HG03064 (cell line): ENCODE data around the gene DSCAM.

ENCODE experiments used
- ATAC-seq: cut with Tn5 transposase; IDR thresholded peaks from one replicate; pipeline ENCODE4 v1.9.1; 2021; ENCODE audit warnings: low read depth; ENCODE audit not compliant: unreplicated experiment

Gene DSCAM

DNA sequence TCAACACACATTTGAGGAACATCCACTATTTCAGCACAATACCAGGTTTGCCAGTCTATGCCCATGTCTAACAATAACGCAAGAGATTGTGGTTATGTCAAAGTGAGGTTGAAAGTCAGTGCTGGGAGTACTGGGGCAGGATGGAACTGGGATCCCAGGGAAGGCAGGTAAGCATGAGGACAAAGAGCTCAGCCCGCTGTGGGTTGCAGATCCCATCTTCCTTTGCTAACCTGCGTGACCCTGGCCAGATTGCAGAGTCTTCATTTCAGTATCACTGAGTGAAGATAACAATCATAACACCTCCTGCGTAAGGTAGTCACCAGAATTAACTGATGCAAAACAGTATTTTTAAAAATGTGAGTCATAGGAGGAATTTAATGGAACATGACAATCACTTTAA, 729.7 kb downstream of the DSCAM start:
- no peak for ATAC-seq

- ATAC-seq = no peak
Observed at GRCh38 chr21:40115775-40116174, 731.2 kb downstream of the DSCAM start.

DNA sequence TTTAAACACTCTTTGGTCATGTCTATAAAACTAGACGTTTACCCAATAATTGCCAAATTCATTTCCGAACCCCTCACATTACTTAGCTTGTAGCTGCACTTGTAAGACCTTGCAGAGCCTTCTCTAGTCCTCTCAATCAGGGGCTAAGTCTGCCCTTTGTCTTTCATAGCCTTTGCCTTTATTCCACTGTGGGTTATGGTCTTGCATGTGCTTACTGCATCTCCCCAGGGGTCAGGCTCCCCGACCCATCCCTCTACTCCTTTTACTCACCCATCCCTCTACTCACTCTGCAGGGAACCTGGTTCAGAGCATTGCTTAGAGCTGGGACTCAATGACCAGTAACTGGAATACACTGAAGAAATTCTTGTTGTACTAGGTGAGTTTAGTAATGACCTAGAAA, 744.3 kb downstream of the DSCAM start:
- ATAC-seq = no peak

GRCh38 chr21:40099809-40100208, 747.1 kb downstream of the DSCAM start:
- no peak for ATAC-seq

DNA sequence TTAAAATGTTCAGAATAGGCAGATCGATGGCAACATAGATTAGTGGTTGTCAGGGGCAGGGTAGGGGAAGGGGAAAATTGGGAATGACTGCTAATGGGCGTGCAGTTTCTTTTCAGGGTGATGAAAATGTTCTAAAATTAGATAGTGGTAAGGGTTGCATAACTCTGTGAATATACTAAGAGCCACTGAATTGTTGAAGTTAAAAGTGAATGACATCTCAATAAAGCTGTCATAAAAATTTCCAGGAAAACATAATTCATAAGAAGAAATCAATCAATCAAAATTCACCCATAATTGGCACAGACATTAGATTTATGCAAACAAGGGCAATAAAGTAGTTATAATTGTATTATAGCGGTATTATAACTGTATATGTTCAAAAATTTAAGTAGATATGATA, 751.5 kb downstream of the DSCAM start:
- ATAC-seq = no peak

- ATAC-seq = no peak
Observed at GRCh38 chr21:40080385-40080784, 766.6 kb downstream of the DSCAM start.

GRCh38 chr21:40074710-40075109, 772.2 kb downstream of the DSCAM start:
- ATAC-seq = no peak

GRCh38 chr21:40074198-40074597, 772.8 kb downstream of the DSCAM start:
- ATAC-seq = no peak

DNA sequence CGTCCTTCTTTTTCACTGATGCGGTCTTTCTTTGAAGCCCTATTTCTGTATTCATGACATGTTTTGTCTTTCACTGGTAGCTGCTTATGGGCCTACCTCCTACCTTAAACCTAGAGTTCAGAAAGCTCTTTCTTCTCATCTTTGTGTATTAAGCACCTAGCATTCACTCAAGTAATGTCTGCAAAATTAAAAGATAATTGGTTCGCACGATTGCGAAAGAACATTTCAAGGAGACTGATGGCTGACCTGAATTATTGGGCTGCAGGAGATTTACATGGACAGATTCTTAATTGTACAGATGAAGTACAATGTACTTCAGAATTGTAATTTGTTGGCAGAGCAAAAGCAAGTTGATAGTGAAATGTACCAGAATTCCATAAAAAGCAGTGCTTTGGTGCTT, 773.3 kb downstream of the DSCAM start:
- ATAC-seq = no peak

GRCh38 chr21:40070871-40071270, 776.1 kb downstream of the DSCAM start:
- no peak for ATAC-seq

DNA sequence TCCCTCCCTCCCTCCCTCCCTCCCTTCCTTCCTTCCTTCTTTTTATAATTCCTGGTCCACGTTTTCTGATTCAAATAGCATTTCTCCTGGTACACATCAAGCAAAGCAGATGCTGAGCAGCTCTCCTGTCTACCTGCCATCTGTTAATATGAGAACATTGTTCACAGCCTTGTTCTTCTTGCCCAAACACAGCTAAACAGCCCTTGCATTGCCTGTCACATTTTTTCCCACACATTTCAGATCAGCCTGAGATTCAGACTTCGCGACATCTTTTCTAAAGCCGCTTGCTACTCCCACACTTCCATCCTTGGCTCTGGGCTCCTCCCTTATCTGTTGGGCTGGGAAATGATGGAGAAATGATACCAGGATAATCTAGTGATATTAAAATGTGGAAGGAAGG, 779.2 kb downstream of the DSCAM start:
- no peak for ATAC-seq

GRCh38 chr21:40066221-40066620, 780.7 kb downstream of the DSCAM start:
- no peak for ATAC-seq

DNA sequence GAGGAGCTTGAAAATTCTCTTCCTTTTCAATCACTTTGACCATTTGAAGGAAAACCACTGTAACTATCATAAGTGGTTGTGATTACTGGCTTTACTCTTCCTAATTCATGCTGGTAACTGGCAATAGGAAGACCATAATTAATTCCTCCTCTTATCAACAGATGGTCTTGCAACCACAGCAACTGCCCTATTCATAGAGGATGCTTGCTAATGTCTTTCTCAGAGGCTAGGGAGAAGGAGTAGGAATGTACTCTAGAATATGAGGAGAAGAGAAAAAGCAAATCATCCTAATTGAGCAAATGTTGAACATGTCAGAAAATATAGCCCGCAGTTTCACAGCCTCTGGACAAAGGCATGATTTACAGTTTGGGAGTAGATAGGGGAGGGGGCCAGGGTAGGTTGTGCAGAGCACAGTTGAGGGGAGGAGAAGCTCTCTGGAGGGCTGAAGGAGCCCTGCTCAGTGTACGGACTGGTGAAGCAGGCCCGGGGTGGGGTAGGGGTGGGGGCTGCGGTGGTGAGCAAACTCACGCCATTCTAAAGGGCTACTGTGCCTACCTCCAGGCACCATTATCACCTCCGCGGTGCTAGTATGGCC, 786.8 kb downstream of the DSCAM start:
- no peak for ATAC-seq

GRCh38 chr21:40057331-40057730, 789.6 kb downstream of the DSCAM start:
- no peak for ATAC-seq

GRCh38 chr21:40056031-40056430, 790.9 kb downstream of the DSCAM start:
- no peak for ATAC-seq

DNA sequence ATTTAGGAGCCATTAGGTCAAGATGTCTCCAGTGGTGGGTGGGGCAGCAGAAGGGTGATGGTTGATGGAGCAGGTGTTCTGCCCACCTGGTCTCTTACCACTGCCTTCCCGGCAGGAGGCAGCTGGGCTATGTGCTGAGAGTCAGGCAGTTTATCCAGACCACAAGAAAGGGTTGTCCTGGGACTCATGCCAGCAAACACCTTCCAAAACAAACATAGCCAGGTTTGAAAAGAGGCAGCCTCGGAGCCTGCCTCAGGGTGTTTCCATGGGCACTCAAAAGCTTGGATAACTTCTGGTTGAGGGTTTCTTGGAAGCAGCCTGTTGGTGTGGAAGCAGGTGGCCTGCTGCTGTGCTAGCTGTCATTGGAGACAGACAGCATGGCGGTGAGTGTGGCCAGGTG, 792.6 kb downstream of the DSCAM start:
- no peak for ATAC-seq

DNA sequence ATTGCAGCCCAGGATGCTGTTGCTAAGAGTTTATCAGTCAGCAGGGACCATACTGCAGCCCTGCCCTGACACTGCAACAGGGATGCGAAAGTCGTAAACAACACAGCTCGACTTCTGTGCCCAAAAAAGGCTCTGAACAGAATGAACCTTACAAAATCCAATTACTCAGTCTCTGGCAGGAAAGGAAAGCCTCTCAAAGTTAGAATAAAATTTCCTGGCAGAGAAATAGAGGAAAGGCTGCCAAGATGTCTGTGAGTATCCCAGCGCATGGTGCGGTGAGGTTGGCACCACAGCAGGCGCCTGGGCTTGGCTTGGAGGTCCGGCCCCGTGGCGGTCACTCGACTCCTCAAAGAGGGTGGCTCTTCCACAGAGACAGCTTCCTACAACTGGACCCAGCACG, 794.0 kb downstream of the DSCAM start:
- ATAC-seq = no peak

- ATAC-seq = no peak
Observed at GRCh38 chr21:40052276-40052675, 794.7 kb downstream of the DSCAM start.

- no peak for ATAC-seq
Observed at GRCh38 chr21:40051801-40052200, 795.2 kb downstream of the DSCAM start.

GRCh38 chr21:40049931-40050290, 797.0 kb downstream of the DSCAM start:
- no peak for ATAC-seq

GRCh38 chr21:40049031-40049930, 797.7 kb downstream of the DSCAM start:
- no peak for ATAC-seq

- no peak for ATAC-seq
Observed at GRCh38 chr21:40047993-40048730, 798.8 kb downstream of the DSCAM start.
